ENCODE results near the gene TOPORS.

Gene TOPORS

DNA sequence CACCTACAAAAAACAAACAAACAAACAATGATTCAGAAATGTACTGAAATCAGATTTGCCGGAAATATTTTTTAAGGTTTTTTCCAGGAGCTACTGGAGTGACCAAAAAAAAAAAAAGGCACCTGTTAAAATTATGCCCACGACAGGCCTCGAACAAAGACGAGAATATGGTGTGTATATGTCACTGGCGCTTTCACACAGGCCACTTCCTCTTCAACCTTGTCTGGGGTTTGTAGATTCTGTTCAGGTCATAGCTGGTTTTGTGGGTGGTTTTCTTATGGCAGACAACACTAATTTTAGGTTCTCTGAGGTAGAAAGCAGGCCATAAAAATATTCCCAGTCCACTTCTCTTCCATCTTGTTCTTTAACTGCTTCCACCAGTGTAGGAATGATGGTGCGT, 13.6 kb upstream of the TOPORS start:
- TF ChIP-seq, protein P1, sequence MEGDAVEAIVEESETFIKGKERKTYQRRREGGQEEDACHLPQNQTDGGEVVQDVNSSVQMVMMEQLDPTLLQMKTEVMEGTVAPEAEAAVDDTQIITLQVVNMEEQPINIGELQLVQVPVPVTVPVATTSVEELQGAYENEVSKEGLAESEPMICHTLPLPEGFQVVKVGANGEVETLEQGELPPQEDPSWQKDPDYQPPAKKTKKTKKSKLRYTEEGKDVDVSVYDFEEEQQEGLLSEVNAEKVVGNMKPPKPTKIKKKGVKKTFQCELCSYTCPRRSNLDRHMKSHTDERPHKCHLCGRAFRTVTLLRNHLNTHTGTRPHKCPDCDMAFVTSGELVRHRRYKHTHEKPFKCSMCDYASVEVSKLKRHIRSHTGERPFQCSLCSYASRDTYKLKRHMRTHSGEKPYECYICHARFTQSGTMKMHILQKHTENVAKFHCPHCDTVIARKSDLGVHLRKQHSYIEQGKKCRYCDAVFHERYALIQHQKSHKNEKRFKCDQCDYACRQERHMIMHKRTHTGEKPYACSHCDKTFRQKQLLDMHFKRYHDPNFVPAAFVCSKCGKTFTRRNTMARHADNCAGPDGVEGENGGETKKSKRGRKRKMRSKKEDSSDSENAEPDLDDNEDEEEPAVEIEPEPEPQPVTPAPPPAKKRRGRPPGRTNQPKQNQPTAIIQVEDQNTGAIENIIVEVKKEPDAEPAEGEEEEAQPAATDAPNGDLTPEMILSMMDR (conservative IDR thresholded peaks at IDR 0.05; ENCODE audit: low read depth, low read length): no peak
- H2AFZ ChIP-seq (ENCODE audit: low read depth): no peak overlapping the region
- no peak overlapping the region for H3K4me3 ChIP-seq (IDR thresholded peaks at IDR 0.05; ENCODE audit: insufficient read depth, low read depth, low read length)
- no peaks in the 10 kb centered on the region for H3K36me3 ChIP-seq (ENCODE audit: insufficient read depth)
- peaks cover 21% of the 10 kb centered on the region; the same call in 1 of the 2 replicates for H3K79me2 ChIP-seq (ENCODE audit: insufficient read depth, low read depth)
- H3K4me2 ChIP-seq: no peak overlapping the region
- H3K4me1 ChIP-seq (ENCODE audit: low read depth, poor library complexity, severe bottlenecking): peaks cover 4% of the 10 kb centered on the region
- H3K9ac ChIP-seq: no peak overlapping the region
- H3K27ac ChIP-seq: no peak overlapping the region
- H4K20me1 ChIP-seq (ENCODE audit: insufficient read depth): no peaks in the 10 kb centered on the region
- no peaks in the 10 kb centered on the region for H3K27me3 ChIP-seq (ENCODE audit: insufficient read depth, low read depth)

DNA sequence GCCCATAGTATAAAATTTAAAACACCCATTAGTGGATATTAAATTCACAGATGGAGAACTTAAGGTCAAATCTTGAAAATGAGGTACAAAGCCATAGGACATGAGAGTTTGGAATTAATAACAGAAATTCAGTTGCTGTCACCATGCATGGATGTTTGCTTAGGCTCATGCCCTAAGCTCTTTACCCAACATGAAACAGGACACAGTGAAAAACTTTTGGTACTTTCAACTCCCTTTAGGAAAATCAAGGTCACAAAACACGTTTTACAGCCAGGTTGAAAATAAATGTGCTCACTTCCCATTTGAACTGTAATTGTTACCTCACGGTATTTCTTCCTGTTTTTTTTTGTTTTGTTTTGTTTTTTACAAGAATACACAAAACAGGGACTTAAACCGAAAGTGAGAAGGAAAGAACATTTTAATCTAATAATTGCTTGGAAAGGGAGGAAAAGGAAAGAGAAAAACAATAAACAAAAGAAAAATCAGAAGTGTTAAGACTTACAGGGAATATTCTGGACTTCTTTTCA, 6.1 kb upstream of the TOPORS start:
- peaks cover 17% of the 10 kb centered on the region for H3K4me1 ChIP-seq (ENCODE audit: low read depth, poor library complexity, severe bottlenecking)
- no peak overlapping the region for H3K27ac ChIP-seq
- H3K79me2 ChIP-seq (ENCODE audit: insufficient read depth, low read depth): no peaks in the 10 kb centered on the region
- no peaks in the 10 kb centered on the region for H3K36me3 ChIP-seq (ENCODE audit: insufficient read depth)
- no peak overlapping the region for H3K4me3 ChIP-seq (IDR thresholded peaks at IDR 0.05; ENCODE audit: insufficient read depth, low read depth, low read length)
- H4K20me1 ChIP-seq (ENCODE audit: insufficient read depth): no peaks in the 10 kb centered on the region
- no peak overlapping the region for H3K4me2 ChIP-seq
- H2AFZ ChIP-seq (ENCODE audit: low read depth): no peak overlapping the region
- TF ChIP-seq, protein P1 (conservative IDR thresholded peaks at IDR 0.05; ENCODE audit: low read depth, low read length): no peak
- no peak overlapping the region for H3K9ac ChIP-seq
- no peaks in the 10 kb centered on the region for H3K27me3 ChIP-seq (ENCODE audit: insufficient read depth, low read depth)

DNA sequence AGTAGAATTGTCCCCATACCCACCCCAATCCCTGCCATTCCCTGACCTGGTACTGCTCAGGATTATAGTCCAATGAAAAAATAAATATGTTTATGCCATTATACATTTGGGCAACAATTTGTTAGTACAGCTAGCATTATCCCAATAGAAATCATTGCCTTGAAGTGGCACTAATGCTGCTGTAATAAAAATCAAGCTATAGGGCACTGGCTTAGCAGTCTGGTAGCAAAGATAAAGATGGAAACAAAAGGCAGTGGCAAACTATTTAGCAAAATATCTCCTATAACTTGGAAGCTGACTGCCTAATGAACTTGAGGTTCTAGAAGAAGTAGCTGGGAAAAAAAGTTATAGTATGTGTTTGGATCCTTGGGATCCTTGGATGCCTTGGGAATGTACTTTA, 2.2 kb upstream of the TOPORS start:
- no peak overlapping the region for H2AFZ ChIP-seq (ENCODE audit: low read depth)
- H3K9ac ChIP-seq: no peak overlapping the region
- H3K4me1 ChIP-seq (ENCODE audit: low read depth, poor library complexity, severe bottlenecking): peaks cover 30% of the 10 kb centered on the region
- no peaks in the 10 kb centered on the region for H4K20me1 ChIP-seq (ENCODE audit: insufficient read depth)
- H3K79me2 ChIP-seq (ENCODE audit: insufficient read depth, low read depth): peaks cover 15% of the 10 kb centered on the region; the same call in 1 of the 2 replicates
- TF ChIP-seq, protein P1 (conservative IDR thresholded peaks at IDR 0.05; ENCODE audit: low read depth, low read length): no peak
- H3K4me2 ChIP-seq: peak overlapping the region; percentile 6; the same call in 1 of the 2 replicates
- H3K36me3 ChIP-seq (ENCODE audit: insufficient read depth): no peaks in the 10 kb centered on the region
- H3K4me3 ChIP-seq (IDR thresholded peaks at IDR 0.05; ENCODE audit: insufficient read depth, low read depth, low read length): no peak overlapping the region
- no peak overlapping the region for H3K27ac ChIP-seq
- no peaks in the 10 kb centered on the region for H3K27me3 ChIP-seq (ENCODE audit: insufficient read depth, low read depth)

DNA sequence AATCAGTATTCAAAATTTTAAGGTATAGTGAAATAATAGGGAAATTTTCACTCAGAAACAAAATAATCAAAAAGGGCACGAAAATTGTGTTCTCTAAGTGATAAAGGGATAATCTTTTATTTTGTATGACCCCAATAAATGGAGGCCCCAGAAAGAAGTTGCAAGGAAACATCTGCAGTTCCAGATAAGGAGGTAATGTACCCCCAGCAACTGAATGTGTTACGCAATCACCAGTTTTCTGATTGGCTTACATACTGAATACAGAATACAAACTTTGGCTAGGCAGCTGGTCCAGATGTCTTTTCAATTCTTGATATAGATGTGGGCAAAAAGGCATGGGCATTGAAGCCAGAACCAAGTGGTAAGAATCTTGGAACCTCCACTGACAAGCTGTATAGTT, 1.7 kb upstream of the TOPORS start:
- peak overlapping the region; percentile 17; the same call in 1 of the 2 replicates for H3K4me2 ChIP-seq
- TF ChIP-seq, protein P1 (conservative IDR thresholded peaks at IDR 0.05; ENCODE audit: low read depth, low read length): no peak
- H3K36me3 ChIP-seq (ENCODE audit: insufficient read depth): no peaks in the 10 kb centered on the region
- H3K27ac ChIP-seq: no peak overlapping the region
- peaks cover 20% of the 10 kb centered on the region; the same call in 1 of the 2 replicates for H3K79me2 ChIP-seq (ENCODE audit: insufficient read depth, low read depth)
- H3K9ac ChIP-seq: no peak overlapping the region
- no peak overlapping the region for H2AFZ ChIP-seq (ENCODE audit: low read depth)
- H4K20me1 ChIP-seq (ENCODE audit: insufficient read depth): no peaks in the 10 kb centered on the region
- H3K4me1 ChIP-seq (ENCODE audit: low read depth, poor library complexity, severe bottlenecking): peaks cover 30% of the 10 kb centered on the region
- H3K27me3 ChIP-seq (ENCODE audit: insufficient read depth, low read depth): no peaks in the 10 kb centered on the region
- H3K4me3 ChIP-seq (IDR thresholded peaks at IDR 0.05; ENCODE audit: insufficient read depth, low read depth, low read length): no peak overlapping the region

All from KMS-11 (cell line).